ENCODE measurements around the gene TANGO2.

DNA sequence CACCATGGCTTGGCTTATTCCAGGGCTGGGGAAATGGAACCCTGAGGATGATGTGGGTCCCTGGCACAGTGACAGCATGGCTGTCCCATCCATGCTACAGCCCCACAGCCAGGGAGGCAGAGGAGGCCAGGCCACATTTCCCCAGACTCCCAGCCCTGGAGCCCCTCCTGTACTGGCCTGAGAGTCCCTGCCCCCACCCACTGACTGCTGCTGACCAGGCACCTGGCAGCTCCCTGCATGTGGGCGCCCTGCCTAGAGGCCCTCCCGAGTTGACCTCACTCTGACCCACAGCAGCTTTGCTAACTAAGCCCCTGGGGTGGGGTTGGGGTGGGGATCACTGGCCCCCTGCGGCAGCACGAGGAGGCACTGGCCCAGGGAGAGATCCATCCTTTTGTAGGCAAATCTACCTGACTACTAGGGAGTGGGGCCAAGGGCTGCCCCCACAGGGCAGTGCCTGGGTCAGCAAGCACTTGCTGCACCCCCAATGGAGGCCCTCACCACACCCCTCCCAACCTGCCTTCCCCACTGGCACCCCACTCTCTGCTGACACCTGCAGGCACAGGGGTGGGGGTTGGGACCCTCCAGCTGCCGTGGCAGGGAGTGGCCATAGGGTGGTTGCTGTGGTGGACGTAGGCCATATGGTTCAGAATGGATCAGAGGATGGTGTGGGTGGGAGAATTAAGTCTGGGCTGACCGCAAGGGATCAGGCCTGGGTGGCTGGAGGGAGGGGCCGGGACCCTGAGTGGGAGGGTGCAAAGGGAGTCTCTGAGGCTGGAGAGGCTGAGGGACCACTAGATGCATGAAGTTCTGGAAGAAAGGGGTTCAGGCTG, 21.7 kb upstream of the TANGO2 start:
- TF ChIP-seq, protein P1, sequence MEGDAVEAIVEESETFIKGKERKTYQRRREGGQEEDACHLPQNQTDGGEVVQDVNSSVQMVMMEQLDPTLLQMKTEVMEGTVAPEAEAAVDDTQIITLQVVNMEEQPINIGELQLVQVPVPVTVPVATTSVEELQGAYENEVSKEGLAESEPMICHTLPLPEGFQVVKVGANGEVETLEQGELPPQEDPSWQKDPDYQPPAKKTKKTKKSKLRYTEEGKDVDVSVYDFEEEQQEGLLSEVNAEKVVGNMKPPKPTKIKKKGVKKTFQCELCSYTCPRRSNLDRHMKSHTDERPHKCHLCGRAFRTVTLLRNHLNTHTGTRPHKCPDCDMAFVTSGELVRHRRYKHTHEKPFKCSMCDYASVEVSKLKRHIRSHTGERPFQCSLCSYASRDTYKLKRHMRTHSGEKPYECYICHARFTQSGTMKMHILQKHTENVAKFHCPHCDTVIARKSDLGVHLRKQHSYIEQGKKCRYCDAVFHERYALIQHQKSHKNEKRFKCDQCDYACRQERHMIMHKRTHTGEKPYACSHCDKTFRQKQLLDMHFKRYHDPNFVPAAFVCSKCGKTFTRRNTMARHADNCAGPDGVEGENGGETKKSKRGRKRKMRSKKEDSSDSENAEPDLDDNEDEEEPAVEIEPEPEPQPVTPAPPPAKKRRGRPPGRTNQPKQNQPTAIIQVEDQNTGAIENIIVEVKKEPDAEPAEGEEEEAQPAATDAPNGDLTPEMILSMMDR (IDR thresholded peaks at IDR 0.05): no peak
- TF ChIP-seq POLR2A (IDR thresholded peaks at IDR 0.05): no peak

Measured in adrenal gland (tissue), 5 donors.